ENCODE results near the gene RGS3. TPM values are rescaled to one million over a fixed set of nuclear protein-coding genes. Genes with fewer than 3 reads are reported as not detected.

RGS3 gene
- 15.5 and 27.3 TPM in 2 replicates for total RNA-seq

GRCh38 chr9:113463418-113464285 lies at the start of gene RGS3:
TSS of gene RGS3 (plus strand) at chr9:113463727. CDS start at chr9:113463803, 76 bp downstream.

Other genes with a start within 250 kb of the RGS3 start
- 14.3 and 17.8 TPM in 2 replicates for gene FKBP15, start 242.4 kb upstream of the RGS3 start, total RNA-seq
- gene SLC31A1, start 242.2 kb upstream of the RGS3 start, total RNA-seq = 19.0 and 20.5 TPM in 2 replicates
- 34.8 and 38.0 TPM in 2 replicates for gene CDC26, start 188.2 kb upstream of the RGS3 start, total RNA-seq
- 16.5 and 19.2 TPM in 2 replicates for gene PRPF4, start 188.1 kb upstream of the RGS3 start, total RNA-seq
- gene RNF183, start 160.4 kb upstream of the RGS3 start, total RNA-seq = not detected in 2 replicates
- 0.81 and 0.98 TPM in 2 replicates for gene WDR31, start 123.5 kb upstream of the RGS3 start, total RNA-seq
- not detected in 2 replicates for gene BSPRY, start 114.2 kb upstream of the RGS3 start, total RNA-seq
- 9.6 and 10.0 TPM in 2 replicates for gene HDHD3, start 86.7 kb upstream of the RGS3 start, total RNA-seq
- 21.7 and 25.5 TPM in 2 replicates for gene ALAD, start 62.4 kb upstream of the RGS3 start, total RNA-seq
- 13.5 and 19.0 TPM in 2 replicates for gene POLE3, start 53.1 kb upstream of the RGS3 start, total RNA-seq
- gene C9orf43, start 53.0 kb upstream of the RGS3 start, total RNA-seq = 0.24 and 0.44 TPM in 2 replicates